ENCODE data around the gene SCAF1. TPM values are rescaled to one million over a fixed set of nuclear protein-coding genes. Genes with fewer than 3 reads are reported as not detected.

SCAF1 gene
- polyA plus RNA-seq (2011; rRNA removed) (2.8 and 3.4 TPM in 2 replicates), polyA minus RNA-seq (2011; rRNA and poly(A)+ RNA removed) (1.7 and 2.3 TPM in 2 replicates)

GRCh38 chr19:49641688-49642491, at the start of gene SCAF1:
TSS of gene SCAF1 (plus strand) at chr19:49642209. CDS start at chr19:49645027, 2,818 bp downstream.
- Histone ChIP-seq H3K27me3 (ENCODE audit: control insufficient read depth, insufficient read depth, low read length) (no peaks in the 10 kb centered on the region), H3K36me3 (ENCODE audit: control insufficient read depth, insufficient read depth, low read length) (peaks cover 17% of the 10 kb centered on the region), H3K4me3 (ENCODE audit: low read depth, low read length) (peak within 1 kb of the TSS; percentile 71)
- CTCF ChIA-PET: interaction anchor here (0.6 to 2.0 kb wide), 4 partner anchors 31 to 72 kb away, joined by 3 to 9 read pairs (median 6); no protein-coding TSS in a partner anchor
- DNase-seq (ENCODE audit: low read depth): peak; percentile 97
- POLR2A ChIA-PET: interaction anchor here (0.6 to 1.0 kb wide), 6 partner anchors 18 to 154 kb away, joined by 3 to 8 read pairs (median 4); no protein-coding TSS in a partner anchor
- TF ChIP-seq, protein P1, sequence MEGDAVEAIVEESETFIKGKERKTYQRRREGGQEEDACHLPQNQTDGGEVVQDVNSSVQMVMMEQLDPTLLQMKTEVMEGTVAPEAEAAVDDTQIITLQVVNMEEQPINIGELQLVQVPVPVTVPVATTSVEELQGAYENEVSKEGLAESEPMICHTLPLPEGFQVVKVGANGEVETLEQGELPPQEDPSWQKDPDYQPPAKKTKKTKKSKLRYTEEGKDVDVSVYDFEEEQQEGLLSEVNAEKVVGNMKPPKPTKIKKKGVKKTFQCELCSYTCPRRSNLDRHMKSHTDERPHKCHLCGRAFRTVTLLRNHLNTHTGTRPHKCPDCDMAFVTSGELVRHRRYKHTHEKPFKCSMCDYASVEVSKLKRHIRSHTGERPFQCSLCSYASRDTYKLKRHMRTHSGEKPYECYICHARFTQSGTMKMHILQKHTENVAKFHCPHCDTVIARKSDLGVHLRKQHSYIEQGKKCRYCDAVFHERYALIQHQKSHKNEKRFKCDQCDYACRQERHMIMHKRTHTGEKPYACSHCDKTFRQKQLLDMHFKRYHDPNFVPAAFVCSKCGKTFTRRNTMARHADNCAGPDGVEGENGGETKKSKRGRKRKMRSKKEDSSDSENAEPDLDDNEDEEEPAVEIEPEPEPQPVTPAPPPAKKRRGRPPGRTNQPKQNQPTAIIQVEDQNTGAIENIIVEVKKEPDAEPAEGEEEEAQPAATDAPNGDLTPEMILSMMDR (IDR thresholded peaks at IDR 0.05; ENCODE audit: insufficient read depth, low read depth, low read length): no peak

DNA sequence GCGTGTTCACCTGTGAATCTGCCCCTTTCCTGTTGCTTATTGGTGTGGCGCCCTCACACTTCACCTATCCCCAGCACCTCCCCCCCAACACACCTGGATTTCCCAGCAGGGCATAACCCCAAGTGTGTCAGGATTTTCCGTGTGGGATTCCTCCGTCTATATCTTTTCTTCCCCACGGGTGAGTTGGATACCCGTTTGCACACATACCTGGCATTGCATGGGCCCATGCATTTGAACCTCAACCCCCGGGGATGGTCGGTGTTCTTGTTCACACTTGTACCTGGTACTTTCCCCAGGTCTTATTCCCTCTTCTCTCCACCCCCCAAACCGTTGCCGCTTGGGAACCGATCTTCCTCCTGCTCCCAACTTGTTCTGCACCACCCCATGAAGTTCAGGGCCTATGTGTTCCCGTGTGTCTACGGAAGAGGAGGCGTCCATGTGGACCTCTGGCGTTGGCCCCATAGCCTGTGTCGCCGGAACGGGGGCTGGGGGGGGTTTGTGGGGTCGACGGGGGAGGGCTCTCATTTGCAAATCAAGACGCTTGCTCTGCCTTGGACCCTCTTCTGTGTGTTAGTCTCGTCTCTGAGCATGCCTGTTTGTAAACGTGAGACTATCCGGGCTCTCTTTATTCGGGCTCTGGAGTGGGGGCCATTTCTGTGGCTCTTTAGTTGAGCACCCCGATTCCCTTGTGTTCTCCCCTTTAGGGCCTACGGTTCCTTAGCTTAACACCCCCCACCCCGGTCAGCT, 49.4 kb upstream of the SCAF1 start:
- ChIA-PET POLR2A (interaction anchor here (0.5 to 0.9 kb wide), 4 partner anchors 46 to 253 kb away, joined by 3 to 9 read pairs (median 4); partner anchors contain the start of genes RCN3 and RRAS), CTCF (interaction anchor here (0.9 to 1.7 kb wide), 2 partner anchors 22 to 80 kb away, joined by 6 to 8 read pairs; no protein-coding TSS in a partner anchor)
- no peak for DNase-seq (ENCODE audit: low read depth)
- TF ChIP-seq, protein P1 (IDR thresholded peaks at IDR 0.05; ENCODE audit: insufficient read depth, low read depth, low read length): no peak
- H3K4me3 ChIP-seq (ENCODE audit: low read depth, low read length): peak overlapping the region; percentile 53
- H3K36me3 ChIP-seq (ENCODE audit: control insufficient read depth, insufficient read depth, low read length): peaks cover 11% of the 10 kb centered on the region
- no peaks in the 10 kb centered on the region for H3K27me3 ChIP-seq (ENCODE audit: control insufficient read depth, insufficient read depth, low read length)

- DNase-seq (ENCODE audit: low read depth): peak; percentile 51
- peaks cover 12% of the 10 kb centered on the region for H3K36me3 ChIP-seq (ENCODE audit: control insufficient read depth, insufficient read depth, low read length)
- TF ChIP-seq, protein P1 (IDR thresholded peaks at IDR 0.05; ENCODE audit: insufficient read depth, low read depth, low read length): no peak
- POLR2A ChIA-PET: interaction anchor here (0.5 to 0.9 kb wide), 3 partner anchors 46 to 254 kb away, joined by 4 to 9 read pairs (median 4); partner anchors contain the start of genes RCN3 and RRAS
- H3K4me3 ChIP-seq (ENCODE audit: low read depth, low read length): peak overlapping the region; percentile 53
- H3K27me3 ChIP-seq (ENCODE audit: control insufficient read depth, insufficient read depth, low read length): no peaks in the 10 kb centered on the region
- CTCF ChIA-PET: interaction anchor here (0.9 to 1.7 kb wide), 3 partner anchors 23 to 79 kb away, joined by 3 to 8 read pairs (median 6); no protein-coding TSS in a partner anchor
Measured at GRCh38 chr19:49593233-49594113, 48.5 kb upstream of the SCAF1 start.

DNA sequence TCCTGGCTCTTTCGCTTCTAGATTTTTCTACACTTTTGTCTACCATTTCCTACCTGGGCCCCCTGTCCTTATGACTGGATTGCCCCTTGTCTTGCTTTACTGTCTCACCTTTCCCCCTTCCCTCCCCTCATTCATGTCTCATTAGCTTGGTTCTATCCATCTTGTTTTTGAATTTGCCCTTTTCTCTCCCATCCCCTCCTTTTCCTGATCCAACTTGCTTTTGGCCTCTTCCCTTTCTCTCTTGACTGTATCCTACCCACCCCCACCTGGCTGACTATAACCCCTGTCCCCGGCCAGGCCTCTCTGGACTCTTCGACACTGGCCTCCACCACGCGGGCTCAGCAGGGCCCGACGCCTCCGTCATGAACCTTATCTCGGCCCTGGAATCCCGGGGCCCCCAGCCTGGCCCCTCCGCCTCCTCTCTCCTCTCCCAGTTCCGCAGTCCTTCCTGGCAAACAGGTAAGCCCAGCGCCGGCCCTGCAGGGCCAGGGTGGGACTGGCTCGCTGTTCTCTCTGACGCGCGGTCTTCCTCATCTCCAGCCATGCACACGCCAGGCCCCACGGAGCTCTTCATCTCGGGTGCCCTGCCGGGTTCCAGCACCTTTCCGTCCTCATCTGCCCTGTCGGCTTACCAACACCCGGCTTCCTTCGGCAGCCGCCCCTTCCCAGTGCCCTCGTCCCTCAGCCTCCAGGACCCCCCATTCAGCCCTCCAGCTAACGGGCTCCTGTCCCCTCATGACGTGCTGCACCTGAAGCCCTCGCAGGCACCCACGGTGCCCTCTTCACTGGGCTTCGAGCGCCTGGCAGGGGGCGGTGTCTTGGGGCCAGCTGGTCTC, 47.6 kb upstream of the SCAF1 start:
- H3K4me3 ChIP-seq (ENCODE audit: low read depth, low read length): no peak overlapping the region
- DNase-seq (ENCODE audit: low read depth): no peak
- H3K27me3 ChIP-seq (ENCODE audit: control insufficient read depth, insufficient read depth, low read length): no peaks in the 10 kb centered on the region
- TF ChIP-seq, protein P1 (IDR thresholded peaks at IDR 0.05; ENCODE audit: insufficient read depth, low read depth, low read length): no peak
- ChIA-PET POLR2A (no interaction called here), CTCF (interaction anchor here (1.0 to 1.7 kb wide), 2 partner anchors 46 to 78 kb away, joined by 3 to 8 read pairs; no protein-coding TSS in a partner anchor)
- H3K36me3 ChIP-seq (ENCODE audit: control insufficient read depth, insufficient read depth, low read length): peaks cover 15% of the 10 kb centered on the region

Data from BJ (cell line).